GM12891 (cell line): Measurements from ENCODE around the gene TMEM255A.

ENCODE experiments used
- DNase-seq: peaks from one replicate; pipeline ENCODE4 v3.0.0; 2011; ENCODE audit warnings: low spot score; ENCODE audit not compliant: insufficient read length
- FAIRE-seq: peaks from 2 replicates; lab custom pipeline; 2011; peaks lifted over from hg19 to GRCh38; lab: Jason Lieb, UNC
- PAX5 ChIP-seq: IDR thresholded peaks from 2 replicates; pipeline ENCODE4 v1.6.1; 2011; ENCODE audit warnings: low read length, moderate library complexity, mild to moderate bottlenecking; ENCODE audit not compliant: insufficient read depth, severe bottlenecking
- POLR2A ChIP-seq: IDR thresholded peaks from 2 replicates; pipeline ENCODE4 v1.6.1; 2011; ENCODE audit warnings: low read depth, low read length, control low read depth
- POLR2AphosphoS5 ChIP-seq: IDR thresholded peaks from 2 replicates; pipeline ENCODE4 v1.6.1; 2011; ENCODE audit warnings: low read depth, low read length, control low read depth
- POU2F2 ChIP-seq: IDR thresholded peaks from 2 replicates; pipeline ENCODE4 v1.6.1; 2011; ENCODE audit warnings: low read depth, mild to moderate bottlenecking, control low read depth, low read length, moderate library complexity
- SPI1 ChIP-seq: IDR thresholded peaks from 2 replicates; pipeline ENCODE4 v1.6.1; 2011; ENCODE audit warnings: low read depth, low read length, control low read depth
- TAF1 ChIP-seq: IDR thresholded peaks from 2 replicates; pipeline ENCODE4 v1.6.1; 2011; ENCODE audit warnings: low read depth, low read length, control low read depth

The TMEM255A gene

GRCh38 chrX:120274958-120275357, 36.3 kb downstream of the TMEM255A start:
- FAIRE-seq (no peak), DNase-seq (no peak)
- TF ChIP-seq PAX5 (no peak), TAF1 (no peak), SPI1 (no peak), POLR2A (no peak), POLR2AphosphoS5 (no peak), POU2F2 (no peak)

- DNase-seq: no peak
- TF ChIP-seq POLR2A (no peak), SPI1 (no peak), POU2F2 (no peak), POLR2AphosphoS5 (no peak), TAF1 (no peak), PAX5 (no peak)
- no peak for FAIRE-seq
Measured at GRCh38 chrX:120274145-120274544, 37.1 kb downstream of the TMEM255A start.

- DNase-seq (no peak), FAIRE-seq (no peak)
- TF ChIP-seq POLR2AphosphoS5 (no peak), SPI1 (no peak), TAF1 (no peak), POLR2A (no peak), POU2F2 (no peak), PAX5 (no peak)
Measured at GRCh38 chrX:120271218-120271617, 40.0 kb downstream of the TMEM255A start.

GRCh38 chrX:120270567-120270966, 40.7 kb downstream of the TMEM255A start:
- no peak for TF ChIP-seq POLR2AphosphoS5
- TF ChIP-seq SPI1: no peak
- no peak for TF ChIP-seq POLR2A
- TF ChIP-seq PAX5: no peak
- no peak for TF ChIP-seq POU2F2
- TF ChIP-seq TAF1: no peak
- no peak for FAIRE-seq
- DNase-seq: no peak

GRCh38 chrX:120269373-120270035, 41.8 kb downstream of the TMEM255A start:
- FAIRE-seq (peak; percentile 23), DNase-seq (no peak)
- TF ChIP-seq POLR2A: no peak
- no peak for TF ChIP-seq SPI1
- TF ChIP-seq PAX5: no peak
- no peak for TF ChIP-seq TAF1
- no peak for TF ChIP-seq POU2F2
- no peak for TF ChIP-seq POLR2AphosphoS5

GRCh38 chrX:120264341-120264740, 46.9 kb downstream of the TMEM255A start:
- TF ChIP-seq POU2F2: no peak
- no peak for TF ChIP-seq POLR2AphosphoS5
- DNase-seq (no peak), FAIRE-seq (peak; percentile 26)

DNA sequence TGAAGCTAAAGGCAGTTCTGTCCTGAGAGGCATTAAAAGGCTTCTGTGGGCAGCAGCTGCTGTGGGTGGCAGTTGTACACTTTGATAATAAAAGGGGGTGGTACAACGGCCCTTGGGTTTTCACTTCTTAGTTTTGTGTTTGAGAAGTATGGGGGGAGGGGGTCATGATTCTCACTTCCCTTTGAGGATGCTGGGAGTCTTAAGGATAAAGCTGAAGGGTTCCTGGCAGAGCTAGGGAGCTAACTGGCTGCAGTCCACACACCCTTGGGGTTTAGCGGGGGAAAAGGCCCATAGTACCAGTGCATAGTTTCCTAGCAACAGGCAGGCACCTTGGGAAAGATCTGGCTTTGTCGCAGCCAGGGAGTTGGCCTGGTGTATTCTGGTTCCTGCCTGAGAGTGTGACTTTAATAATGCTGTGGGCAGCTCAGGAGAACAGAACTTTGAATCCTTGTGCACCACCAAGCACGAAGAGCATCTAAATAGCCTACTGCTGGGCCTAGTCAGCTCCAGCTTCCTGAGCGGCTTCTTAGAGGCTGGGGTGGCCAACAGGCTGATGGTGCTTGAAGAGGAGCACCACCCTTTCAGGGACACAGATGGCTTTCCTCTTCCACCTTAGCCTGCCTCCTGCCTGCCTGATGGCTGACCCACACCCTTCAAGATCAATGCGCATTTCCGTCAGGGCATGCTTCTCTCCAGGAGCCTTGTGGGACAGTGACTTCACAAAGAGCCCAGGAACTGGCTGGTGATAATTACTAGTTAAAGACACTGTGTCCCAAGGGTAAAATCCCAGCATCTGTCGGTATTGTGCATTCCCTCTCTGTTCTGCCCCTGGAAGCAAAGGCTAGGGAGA, 48.2 kb downstream of the TMEM255A start:
- no peak for TF ChIP-seq POLR2AphosphoS5
- TF ChIP-seq SPI1: peak; percentile 69
- DNase-seq (no peak), FAIRE-seq (peak; percentile 94)

- FAIRE-seq: peak; percentile 43
- no peak for DNase-seq
- TF ChIP-seq SPI1 (no peak), PAX5 (no peak), POLR2AphosphoS5 (no peak)
Measured at GRCh38 chrX:120260369-120260768, 50.9 kb downstream of the TMEM255A start.

GRCh38 chrX:120253784-120254183, 57.5 kb downstream of the TMEM255A start:
- no peak for DNase-seq
- no peak for FAIRE-seq
- no peak for TF ChIP-seq POLR2A
- no peak for TF ChIP-seq POU2F2
- TF ChIP-seq POLR2AphosphoS5: no peak
